AG10803 (cell line): ENCODE results near the gene UBD.

Experiments used
- DNase-seq: peaks from one replicate; pipeline ENCODE4 v3.0.0; 2010; ENCODE audit warnings: low read depth
- H3K4me3 ChIP-seq: 2 replicates; pipeline ENCODE4 v1.5.1; 2011; ENCODE audit warnings: mild to moderate bottlenecking, low read length, control low read depth
- CTCF ChIP-seq: conservative IDR thresholded peaks from 2 replicates; pipeline ENCODE4 v1.5.1; 2011; ENCODE audit warnings: mild to moderate bottlenecking, low read length, control low read depth, inconsistent platforms

The UBD gene

GRCh38 chr6:29563435-29563965 is 4.0 kb upstream of the UBD start:
- H3K4me3 ChIP-seq: no peak overlapping the region
- TF ChIP-seq CTCF: no peak
- no peak for DNase-seq

GRCh38 chr6:29561606-29562181 is 2.2 kb upstream of the UBD start:
- no peak overlapping the region for H3K4me3 ChIP-seq
- TF ChIP-seq CTCF: no peak
- DNase-seq: no peak

GRCh38 chr6:29561091-29561490 is 1.6 kb upstream of the UBD start:
- no peak for TF ChIP-seq CTCF
- H3K4me3 ChIP-seq: no peak overlapping the region
- DNase-seq: no peak

GRCh38 chr6:29558439-29559079 is 973 bp downstream of the UBD start:
- no peak for TF ChIP-seq CTCF
- DNase-seq: no peak
- H3K4me3 ChIP-seq: no peak overlapping the region

- DNase-seq: no peak
- TF ChIP-seq CTCF: no peak
- no peak overlapping the region for H3K4me3 ChIP-seq
Measured at GRCh38 chr6:29557320-29557719, 2.2 kb downstream of the UBD start.

GRCh38 chr6:29554764-29555163 is 4.8 kb downstream of the UBD start:
- DNase-seq: no peak
- H3K4me3 ChIP-seq: no peak overlapping the region
- TF ChIP-seq CTCF: no peak

GRCh38 chr6:29553268-29554057 is 6.1 kb downstream of the UBD start:
- peak; percentile 68 for DNase-seq
- no peak; the same call in 1 of the 2 replicates for TF ChIP-seq CTCF
- no peak overlapping the region for H3K4me3 ChIP-seq
